ENCODE measurements around the gene TAMALIN. TPM values are rescaled to one million over a fixed set of nuclear protein-coding genes. Genes with fewer than 3 reads are reported as not detected.

Gene TAMALIN
- total RNA-seq, 4 donors from 2014 or later: 11.5 to 14.5 (median 12.5) TPM

- Histone ChIP-seq H3K36me3 (peaks cover 6% of the 10 kb centered on the region), H3K27me3 (no peaks in the 10 kb centered on the region), H3K4me3 (no peak overlapping the region), H3K9me3 (no peaks in the 10 kb centered on the region), H3K27ac (peak overlapping the region; percentile 75), H3K4me1 (peaks cover 49% of the 10 kb centered on the region)
- TF ChIP-seq, protein P1, sequence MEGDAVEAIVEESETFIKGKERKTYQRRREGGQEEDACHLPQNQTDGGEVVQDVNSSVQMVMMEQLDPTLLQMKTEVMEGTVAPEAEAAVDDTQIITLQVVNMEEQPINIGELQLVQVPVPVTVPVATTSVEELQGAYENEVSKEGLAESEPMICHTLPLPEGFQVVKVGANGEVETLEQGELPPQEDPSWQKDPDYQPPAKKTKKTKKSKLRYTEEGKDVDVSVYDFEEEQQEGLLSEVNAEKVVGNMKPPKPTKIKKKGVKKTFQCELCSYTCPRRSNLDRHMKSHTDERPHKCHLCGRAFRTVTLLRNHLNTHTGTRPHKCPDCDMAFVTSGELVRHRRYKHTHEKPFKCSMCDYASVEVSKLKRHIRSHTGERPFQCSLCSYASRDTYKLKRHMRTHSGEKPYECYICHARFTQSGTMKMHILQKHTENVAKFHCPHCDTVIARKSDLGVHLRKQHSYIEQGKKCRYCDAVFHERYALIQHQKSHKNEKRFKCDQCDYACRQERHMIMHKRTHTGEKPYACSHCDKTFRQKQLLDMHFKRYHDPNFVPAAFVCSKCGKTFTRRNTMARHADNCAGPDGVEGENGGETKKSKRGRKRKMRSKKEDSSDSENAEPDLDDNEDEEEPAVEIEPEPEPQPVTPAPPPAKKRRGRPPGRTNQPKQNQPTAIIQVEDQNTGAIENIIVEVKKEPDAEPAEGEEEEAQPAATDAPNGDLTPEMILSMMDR (IDR thresholded peaks at IDR 0.05): no peak
- TF ChIP-seq EP300 (IDR thresholded peaks at IDR 0.05): no peak
- TF ChIP-seq POLR2A (IDR thresholded peaks at IDR 0.05): no peak
- no peak for TF ChIP-seq POLR2AphosphoS5 (IDR thresholded peaks at IDR 0.05)
- WGBS: 22% methylated on average over 1 of the region's 1 CpG
- no peak for DNase-seq (ENCODE audit: low spot score in 2 of 2)
Observed at GRCh38 chr12:51961834-51962233, 44.9 kb upstream of the TAMALIN start.

DNA sequence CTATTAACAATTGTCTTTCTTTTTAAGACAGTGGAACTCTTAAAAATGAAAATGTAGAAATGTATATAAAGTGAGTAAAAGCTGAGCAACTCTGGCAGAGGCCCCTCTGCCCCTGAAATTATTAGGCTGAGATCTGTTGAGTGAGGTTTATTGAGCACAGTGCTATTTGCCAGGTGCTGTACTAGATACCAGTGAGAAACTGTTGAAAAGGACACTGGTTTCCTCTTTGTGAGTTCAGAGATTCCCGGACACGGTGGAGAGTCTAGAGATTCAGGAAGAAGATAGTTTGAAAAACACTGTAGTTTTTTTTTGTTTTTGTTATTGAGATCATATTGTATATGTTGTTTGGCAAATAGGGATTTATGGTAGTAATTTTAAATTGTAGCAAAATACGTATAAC lies 44.0 kb upstream of the TAMALIN start:
- peaks cover 43% of the 10 kb centered on the region for H3K4me1 ChIP-seq
- H3K9me3 ChIP-seq: no peaks in the 10 kb centered on the region
- H3K27me3 ChIP-seq: no peaks in the 10 kb centered on the region
- 48% methylated on average over 3 of the region's 3 CpGs for WGBS
- no peak for DNase-seq (ENCODE audit: low spot score in 2 of 2)
- H3K4me3 ChIP-seq: no peak overlapping the region
- no peak for TF ChIP-seq POLR2AphosphoS5 (IDR thresholded peaks at IDR 0.05)
- TF ChIP-seq, protein P1 (IDR thresholded peaks at IDR 0.05): no peak
- TF ChIP-seq EP300 (IDR thresholded peaks at IDR 0.05): no peak
- no peak for TF ChIP-seq POLR2A (IDR thresholded peaks at IDR 0.05)
- H3K36me3 ChIP-seq: peaks cover 6% of the 10 kb centered on the region
- peak overlapping the region; percentile 75 for H3K27ac ChIP-seq

- no peaks in the 10 kb centered on the region for H3K9me3 ChIP-seq
- TF ChIP-seq POLR2AphosphoS5 (IDR thresholded peaks at IDR 0.05): no peak
- TF ChIP-seq, protein P1 (IDR thresholded peaks at IDR 0.05): no peak
- TF ChIP-seq POLR2A (IDR thresholded peaks at IDR 0.05): no peak
- no peak for TF ChIP-seq EP300 (IDR thresholded peaks at IDR 0.05)
- H3K4me1 ChIP-seq: peaks cover 39% of the 10 kb centered on the region
- no peak overlapping the region for H3K4me3 ChIP-seq
- WGBS: 96% methylated on average over 4 of the region's 4 CpGs
- peaks cover 6% of the 10 kb centered on the region for H3K36me3 ChIP-seq
- H3K27ac ChIP-seq: no peak overlapping the region
- DNase-seq (ENCODE audit: low spot score in 2 of 2): no peak
- H3K27me3 ChIP-seq: no peaks in the 10 kb centered on the region
Observed at GRCh38 chr12:51963477-51963876, 43.3 kb upstream of the TAMALIN start.

GRCh38 chr12:51969643-51970042 lies 37.1 kb upstream of the TAMALIN start:
- TF ChIP-seq, protein P1 (IDR thresholded peaks at IDR 0.05): no peak
- TF ChIP-seq POLR2AphosphoS5 (IDR thresholded peaks at IDR 0.05): no peak
- TF ChIP-seq POLR2A (IDR thresholded peaks at IDR 0.05): no peak
- TF ChIP-seq EP300 (IDR thresholded peaks at IDR 0.05): no peak
- DNase-seq (ENCODE audit: low spot score in 2 of 2): no peak
- WGBS: 98% methylated on average over 2 of the region's 2 CpGs
- H3K36me3 ChIP-seq: no peaks in the 10 kb centered on the region
- no peak overlapping the region for H3K27ac ChIP-seq
- H3K27me3 ChIP-seq: no peaks in the 10 kb centered on the region
- peaks cover 48% of the 10 kb centered on the region for H3K4me1 ChIP-seq
- H3K4me3 ChIP-seq: no peak overlapping the region
- no peaks in the 10 kb centered on the region for H3K9me3 ChIP-seq

DNA sequence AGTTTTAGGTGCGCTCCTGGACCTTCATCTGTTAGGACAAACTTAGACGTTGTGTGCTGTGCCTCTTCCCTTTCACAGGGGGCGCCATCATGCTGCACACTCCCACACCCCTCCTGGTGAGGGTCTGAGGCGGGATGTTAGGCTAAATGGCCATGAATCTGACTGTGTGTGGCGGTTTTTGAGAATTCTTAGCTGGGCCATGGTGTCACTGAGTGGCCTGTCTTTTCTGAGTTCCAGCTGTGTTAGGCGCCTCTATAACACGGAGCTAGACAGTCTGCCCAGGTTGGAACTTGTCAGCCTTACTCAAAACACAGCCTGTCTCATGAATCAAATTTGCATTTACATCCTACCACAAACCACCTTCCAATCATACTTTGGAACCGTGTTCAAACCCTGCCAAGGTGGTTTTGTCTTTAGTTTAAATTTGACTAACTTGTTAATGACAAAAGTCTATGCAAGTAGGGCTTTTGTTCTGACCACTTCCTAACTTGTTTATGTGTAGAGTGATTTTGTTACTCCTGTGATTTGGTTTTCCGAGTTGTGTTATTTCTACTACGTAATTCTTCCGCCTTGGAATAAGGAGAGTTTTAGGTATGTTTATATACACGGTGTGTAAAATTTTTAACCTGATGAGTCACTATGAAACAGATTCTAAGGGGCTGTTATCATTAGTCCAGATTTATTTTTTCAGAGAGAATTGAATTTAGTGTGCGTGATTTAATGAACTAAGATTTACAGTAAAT lies 35.7 kb upstream of the TAMALIN start:
- Histone ChIP-seq H3K27ac (peak overlapping the region; percentile 44), H3K9me3 (no peaks in the 10 kb centered on the region), H3K36me3 (peaks cover 13% of the 10 kb centered on the region), H3K27me3 (no peaks in the 10 kb centered on the region), H3K4me1 (peaks cover 56% of the 10 kb centered on the region), H3K4me3 (no peak overlapping the region)
- peak in 1 of 2 donors; percentile 34 for DNase-seq (ENCODE audit: low spot score in 2 of 2)
- 50% methylated on average over 13 of the region's 13 CpGs for WGBS
- no peak for TF ChIP-seq POLR2AphosphoS5 (IDR thresholded peaks at IDR 0.05)
- TF ChIP-seq POLR2A (IDR thresholded peaks at IDR 0.05): no peak
- TF ChIP-seq, protein P1 (IDR thresholded peaks at IDR 0.05): peak; percentile 18 to 52
- no peak for TF ChIP-seq EP300 (IDR thresholded peaks at IDR 0.05)

Measured in suprapubic skin (tissue), 4 donors.